Brain pericyte (primary cell): ENCODE data around the gene AKAP1.

Experiments
- DNase-seq: peaks from one replicate; pipeline ENCODE4 v3.0.0-alpha.2; 2012; ENCODE audit warnings: low read depth, low spot score

Gene AKAP1

GRCh38 chr17:57105591-57105990 lies 20.5 kb downstream of the AKAP1 start:
- no peak for DNase-seq

DNA sequence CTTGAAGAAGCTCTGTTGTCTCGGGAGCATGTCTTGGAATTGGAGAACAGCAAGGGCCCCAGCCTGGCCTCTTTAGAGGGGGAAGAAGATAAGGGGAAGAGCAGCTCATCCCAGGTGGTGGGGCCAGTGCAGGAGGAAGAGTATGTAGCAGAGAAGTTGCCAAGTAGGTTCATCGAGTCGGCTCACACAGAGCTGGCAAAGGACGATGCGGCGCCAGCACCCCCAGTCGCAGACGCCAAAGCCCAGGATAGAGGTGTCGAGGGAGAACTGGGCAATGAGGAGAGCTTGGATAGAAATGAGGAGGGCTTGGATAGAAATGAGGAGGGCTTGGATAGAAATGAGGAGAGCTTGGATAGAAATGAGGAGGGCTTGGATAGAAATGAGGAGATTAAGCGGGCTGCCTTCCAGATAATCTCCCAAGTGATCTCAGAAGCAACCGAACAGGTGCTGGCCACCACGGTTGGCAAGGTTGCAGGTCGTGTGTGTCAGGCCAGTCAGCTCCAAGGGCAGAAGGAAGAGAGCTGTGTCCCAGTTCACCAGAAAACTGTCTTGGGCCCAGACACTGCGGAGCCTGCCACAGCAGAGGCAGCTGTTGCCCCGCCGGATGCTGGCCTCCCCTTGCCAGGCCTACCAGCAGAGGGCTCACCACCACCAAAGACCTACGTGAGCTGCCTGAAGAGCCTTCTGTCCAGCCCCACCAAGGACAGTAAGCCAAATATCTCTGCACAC lies 21.2 kb downstream of the AKAP1 start:
- DNase-seq = no peak

DNA sequence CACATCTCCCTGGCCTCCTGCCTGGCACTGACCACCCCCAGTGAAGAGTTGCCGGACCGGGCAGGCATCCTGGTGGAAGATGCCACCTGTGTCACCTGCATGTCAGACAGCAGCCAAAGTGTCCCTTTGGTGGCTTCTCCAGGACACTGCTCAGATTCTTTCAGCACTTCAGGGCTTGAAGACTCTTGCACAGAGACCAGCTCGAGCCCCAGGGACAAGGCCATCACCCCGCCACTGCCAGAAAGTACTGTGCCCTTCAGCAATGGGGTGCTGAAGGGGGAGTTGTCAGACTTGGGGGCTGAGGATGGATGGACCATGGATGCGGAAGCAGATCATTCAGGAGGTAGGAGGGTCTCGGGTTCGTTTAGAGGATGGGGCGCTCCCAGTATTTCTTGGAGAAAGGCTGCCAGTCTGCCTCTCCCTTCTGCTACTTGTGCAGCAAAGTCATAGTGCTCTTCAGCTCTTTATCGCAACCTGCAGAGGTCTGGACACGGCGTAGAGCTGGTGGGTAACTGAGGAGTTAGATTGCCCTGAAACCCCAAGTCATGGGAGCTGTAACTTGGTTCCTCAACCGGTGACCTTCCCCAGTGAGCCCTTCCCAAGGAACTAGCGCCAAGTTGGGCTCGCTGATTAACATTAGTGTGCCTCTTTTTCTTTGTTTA lies 21.9 kb downstream of the AKAP1 start:
- DNase-seq = no peak

DNA sequence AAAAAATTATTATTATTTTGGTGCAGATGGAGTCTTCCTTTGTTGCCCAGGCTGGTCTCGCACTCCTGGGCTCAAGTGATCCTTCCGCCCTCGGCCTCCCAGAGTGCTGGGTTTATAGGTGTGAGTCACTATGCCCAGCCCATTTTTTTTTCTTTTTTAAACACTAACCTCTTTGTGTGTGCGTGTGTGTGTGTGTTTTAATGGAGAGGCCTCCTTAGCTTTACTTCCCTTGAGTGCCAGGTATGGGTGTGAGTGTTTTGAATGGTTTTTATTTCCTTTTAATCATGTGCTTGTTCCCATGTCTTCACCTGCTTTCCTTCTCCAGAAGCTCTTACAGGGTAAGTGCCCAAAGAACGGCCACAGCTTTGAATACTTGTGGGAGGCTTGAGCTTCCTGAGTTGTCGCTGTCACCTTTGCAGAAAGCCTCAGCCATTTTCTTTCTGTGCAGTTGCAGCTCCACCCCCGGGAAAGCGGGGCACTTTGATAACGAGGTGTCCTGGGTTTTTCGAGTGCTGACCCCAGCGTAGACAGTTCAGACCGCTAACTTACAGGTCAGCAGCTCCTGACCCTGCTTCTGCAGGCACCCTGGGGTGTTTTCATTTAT lies 22.6 kb downstream of the AKAP1 start:
- no peak for DNase-seq

DNA sequence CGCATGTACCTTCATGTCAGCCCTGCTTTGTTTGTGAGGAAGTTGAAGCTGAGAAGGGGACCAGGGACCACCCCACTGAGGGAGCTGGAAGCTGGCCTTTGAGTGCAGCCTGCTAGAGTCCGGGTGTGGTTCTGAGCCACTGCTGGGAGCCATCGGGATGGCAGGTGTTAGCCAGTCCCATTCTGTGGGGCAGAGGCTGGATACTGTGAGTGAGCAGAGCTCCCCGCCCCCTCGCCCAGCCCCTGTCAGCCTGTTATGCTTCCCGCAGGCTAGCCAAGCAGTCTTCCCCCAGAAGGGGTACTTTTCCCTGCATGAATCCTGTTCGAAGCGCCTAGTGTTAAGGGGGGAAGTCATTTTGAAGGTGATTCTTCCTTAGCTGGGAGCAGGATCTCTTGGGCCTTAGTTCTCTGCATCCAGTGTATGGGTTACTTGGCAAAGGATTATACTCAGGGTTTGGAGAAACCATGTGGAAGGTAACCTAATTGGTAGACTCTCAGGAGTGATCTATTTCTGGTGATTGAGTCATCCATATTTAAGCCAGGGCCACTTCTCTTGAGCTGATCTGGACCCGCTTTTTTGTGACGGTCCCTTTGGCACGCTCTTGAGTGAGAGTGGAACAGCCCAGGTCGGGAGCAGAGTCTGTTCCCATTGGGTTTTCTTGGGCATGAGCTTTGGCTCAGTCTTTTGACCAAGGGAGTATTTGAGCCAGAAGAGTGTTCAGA lies 23.8 kb downstream of the AKAP1 start:
- no peak for DNase-seq

GRCh38 chr17:57109393-57110151 lies 24.5 kb downstream of the AKAP1 start:
- no peak for DNase-seq

- DNase-seq = no peak
Measured at GRCh38 chr17:57110152-57110542, 25.1 kb downstream of the AKAP1 start.

DNA sequence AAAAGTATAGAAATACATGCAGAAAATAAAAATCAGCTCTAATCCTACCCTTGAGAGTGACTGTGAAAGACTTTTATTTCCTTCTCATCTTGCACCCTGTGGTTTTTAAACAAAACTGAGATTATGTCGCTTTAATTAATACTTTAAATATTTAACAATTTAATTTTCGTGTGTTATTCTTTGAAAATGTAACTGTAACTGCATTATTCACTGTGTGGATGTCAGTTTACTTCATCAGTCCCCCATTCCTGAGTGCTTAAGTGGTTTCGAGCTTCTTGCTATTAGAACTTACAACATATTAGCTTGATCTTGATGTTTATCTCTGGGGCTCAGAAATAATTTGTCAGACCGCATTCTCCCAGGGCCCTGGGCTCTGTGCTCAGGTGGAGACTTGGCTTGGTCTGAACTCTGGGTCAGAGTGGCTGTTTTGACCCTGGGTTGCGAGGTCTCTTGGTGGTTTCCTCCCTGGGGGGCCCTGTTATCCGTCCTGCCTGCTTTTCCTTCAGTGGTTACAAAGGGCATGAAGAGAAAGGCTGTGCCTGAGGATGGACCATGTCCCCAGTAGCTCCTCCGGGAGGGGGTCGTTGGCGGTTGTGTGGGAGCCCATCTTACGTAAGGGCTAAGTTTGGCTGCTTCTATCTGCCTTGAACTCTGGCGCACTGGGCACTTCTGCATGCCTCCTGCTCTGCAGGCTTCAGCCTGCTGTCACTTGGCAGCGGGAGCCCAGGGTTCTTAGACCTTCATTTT lies 25.7 kb downstream of the AKAP1 start:
- DNase-seq = no peak

DNA sequence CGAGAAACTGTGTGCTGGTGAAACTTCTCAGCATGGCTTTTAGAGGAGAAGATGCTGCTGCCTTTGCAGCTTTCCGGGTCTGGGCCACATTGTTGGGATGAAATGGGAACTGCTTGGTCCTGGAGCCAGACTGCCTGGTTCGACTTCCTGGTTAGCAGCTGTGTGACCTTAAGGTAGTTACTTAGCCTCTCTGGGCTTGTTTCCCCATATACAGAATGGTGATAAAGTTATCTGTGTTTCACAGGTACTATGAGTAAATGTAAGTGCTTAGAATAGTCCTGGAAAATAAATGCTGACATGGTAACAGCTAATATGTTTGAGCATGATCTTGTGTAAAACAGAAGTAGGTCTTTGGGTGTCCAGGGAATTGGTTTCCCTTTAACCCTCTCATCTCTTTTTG lies 26.3 kb downstream of the AKAP1 start:
- DNase-seq = no peak

- no peak for DNase-seq
Measured at GRCh38 chr17:57113011-57113410, 28.0 kb downstream of the AKAP1 start.

DNA sequence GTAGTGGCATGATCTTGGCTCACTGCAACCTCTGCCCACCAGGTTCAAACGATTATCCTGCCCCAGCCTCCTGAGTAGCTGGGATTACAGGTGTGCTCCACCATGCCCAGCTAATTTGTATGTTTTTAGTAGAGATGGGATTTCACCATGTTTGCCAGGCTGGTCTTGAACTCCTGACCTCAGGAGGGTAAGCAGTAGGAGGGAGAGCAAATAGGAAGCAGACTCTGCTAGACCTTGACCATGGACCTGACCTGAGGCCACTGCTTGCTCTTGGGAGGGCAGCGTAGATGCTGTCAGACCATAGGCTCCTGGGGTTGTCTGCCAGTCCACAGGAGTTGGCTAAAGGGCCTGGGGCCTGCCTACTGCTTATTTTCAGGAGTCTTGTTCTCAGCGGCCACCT lies 28.6 kb downstream of the AKAP1 start:
- no peak for DNase-seq

DNA sequence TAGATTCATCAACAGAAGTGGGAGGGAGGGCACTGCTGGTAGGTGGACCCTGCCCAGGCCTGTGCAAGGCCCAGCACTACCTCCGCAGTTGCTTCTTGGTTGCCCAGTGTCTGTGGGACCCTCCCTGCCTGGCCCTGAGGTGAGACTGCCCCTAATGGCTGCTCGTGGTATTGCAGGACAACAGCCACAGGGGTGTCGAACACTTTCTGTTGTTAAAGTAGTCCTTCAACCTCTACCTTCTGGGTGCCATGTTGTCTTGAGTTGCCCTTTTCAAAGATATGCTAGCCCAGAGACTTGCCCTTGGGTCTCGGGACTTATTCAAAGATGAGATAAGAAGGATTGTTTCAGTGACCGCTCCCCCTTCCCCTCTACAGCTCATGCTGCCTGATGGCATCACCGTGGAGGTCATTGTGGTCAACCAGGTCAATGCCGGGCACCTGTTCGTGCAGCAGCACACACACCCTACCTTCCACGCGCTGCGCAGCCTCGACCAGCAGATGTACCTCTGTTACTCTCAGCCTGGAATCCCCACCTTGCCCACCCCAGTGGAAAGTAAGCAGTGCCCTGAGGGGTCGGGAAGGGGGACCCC lies 29.1 kb downstream of the AKAP1 start:
- DNase-seq = no peak

- DNase-seq = no peak
Measured at GRCh38 chr17:57115377-57115776, 30.3 kb downstream of the AKAP1 start.

DNA sequence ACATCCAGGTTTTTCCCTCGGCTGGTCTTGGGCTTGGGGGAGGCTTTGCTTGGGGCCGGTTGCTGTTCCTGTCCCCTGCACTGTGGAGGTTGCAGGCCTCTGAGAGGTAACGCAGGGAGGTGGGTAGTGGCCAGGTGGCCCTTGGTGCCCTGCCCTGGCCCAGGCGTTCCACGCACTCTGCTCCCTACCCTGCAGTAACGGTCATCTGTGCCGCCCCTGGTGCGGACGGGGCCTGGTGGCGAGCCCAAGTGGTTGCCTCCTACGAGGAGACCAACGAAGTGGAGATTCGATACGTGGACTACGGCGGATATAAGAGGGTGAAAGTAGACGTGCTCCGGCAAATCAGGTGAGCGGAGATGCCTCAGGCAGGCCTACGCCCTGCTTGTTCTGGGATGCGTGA lies 30.9 kb downstream of the AKAP1 start:
- DNase-seq = no peak

- DNase-seq = no peak
Measured at GRCh38 chr17:57117798-57118197, 32.8 kb downstream of the AKAP1 start.

DNA sequence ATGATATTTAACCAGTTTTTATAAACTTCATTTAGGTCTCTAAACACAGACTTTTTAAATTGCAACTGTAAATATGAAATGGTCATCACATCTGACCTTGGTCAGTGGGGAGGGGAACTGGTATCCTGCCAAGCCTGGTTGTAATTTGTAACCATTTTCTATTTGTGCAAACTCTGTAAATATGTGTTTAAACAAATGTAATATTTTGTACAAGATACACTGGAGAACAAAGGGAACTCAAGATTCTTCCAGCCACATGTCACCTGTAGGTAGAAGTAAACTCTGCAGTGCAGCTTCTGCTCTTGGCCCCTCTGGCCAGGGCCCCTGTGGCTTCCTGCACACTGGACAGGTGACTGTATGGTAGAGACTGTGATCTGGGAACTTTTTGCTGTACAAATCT lies 35.8 kb downstream of the AKAP1 start:
- no peak for DNase-seq

DNA sequence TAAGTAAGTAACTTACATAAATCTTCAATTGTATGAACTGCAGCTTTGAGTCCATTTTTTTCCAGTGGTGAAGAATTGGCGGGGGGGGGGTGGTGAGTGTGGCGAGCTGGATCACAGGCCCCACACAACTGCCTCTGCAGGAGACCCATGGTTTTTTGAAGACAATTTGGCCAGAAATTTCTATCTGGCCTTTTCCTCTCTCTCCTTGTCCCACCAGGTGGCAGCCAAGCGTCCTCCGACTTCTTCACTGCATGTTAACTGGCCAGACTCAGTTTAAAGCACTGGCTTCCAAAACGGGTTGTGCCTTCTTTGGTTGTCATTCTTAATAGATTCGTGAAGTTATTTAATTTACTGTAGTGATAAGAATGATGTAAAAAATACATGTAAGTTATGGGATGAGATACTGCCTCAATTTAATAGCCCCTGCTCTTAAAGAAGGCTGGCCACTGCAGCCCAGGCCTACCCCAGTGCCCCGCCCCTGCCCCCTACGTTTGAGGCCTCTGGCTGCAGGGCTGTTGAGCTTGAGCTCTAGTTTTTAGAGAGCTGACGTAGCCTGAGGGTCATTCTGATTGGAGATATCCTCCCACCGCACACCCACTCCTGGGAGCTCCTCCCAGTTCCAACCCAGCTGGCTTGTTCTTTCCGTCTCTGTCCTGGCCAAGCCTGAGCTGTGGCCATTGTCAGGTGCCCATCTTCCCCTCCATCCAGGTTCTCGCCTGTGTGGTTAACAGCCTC lies 36.4 kb downstream of the AKAP1 start:
- DNase-seq = no peak

DNA sequence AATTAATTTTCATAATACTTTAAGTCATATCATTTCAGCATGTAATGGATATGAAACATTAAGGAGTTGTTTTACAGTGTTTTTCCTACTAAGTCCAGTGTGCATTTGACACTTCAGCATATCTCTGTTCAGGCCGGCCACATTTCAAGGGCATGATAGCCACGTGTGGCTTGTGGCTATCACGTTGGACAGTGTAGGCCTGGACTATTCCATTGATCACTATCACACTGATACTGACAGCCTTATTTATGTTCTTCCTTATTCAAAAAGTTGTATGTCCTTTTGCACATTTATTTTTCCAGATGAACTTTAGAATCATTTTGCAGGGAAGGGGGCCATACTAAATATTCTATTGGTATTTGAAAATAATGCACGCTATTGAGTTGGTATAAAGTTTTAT lies 39.0 kb downstream of the AKAP1 start:
- DNase-seq = no peak

GRCh38 chr17:57125406-57125805 lies 40.4 kb downstream of the AKAP1 start:
- no peak for DNase-seq

- DNase-seq = no peak
Measured at GRCh38 chr17:57125866-57126265, 40.8 kb downstream of the AKAP1 start.
